Amygdala (tissue), 56 donors: ENCODE measurements around the gene NABP2.
"Not testable (repeated sequence)": the region's sequence is repeated elsewhere in the genome, so short reads cannot be mapped to it uniquely, and the experiment has no call there.

ENCODE experiments used
- DNase-seq, 56 donors: peaks; one replicate each; lab custom pipeline; 2025; lab: John Stamatoyannopoulos, UW

The NABP2 gene

DNA sequence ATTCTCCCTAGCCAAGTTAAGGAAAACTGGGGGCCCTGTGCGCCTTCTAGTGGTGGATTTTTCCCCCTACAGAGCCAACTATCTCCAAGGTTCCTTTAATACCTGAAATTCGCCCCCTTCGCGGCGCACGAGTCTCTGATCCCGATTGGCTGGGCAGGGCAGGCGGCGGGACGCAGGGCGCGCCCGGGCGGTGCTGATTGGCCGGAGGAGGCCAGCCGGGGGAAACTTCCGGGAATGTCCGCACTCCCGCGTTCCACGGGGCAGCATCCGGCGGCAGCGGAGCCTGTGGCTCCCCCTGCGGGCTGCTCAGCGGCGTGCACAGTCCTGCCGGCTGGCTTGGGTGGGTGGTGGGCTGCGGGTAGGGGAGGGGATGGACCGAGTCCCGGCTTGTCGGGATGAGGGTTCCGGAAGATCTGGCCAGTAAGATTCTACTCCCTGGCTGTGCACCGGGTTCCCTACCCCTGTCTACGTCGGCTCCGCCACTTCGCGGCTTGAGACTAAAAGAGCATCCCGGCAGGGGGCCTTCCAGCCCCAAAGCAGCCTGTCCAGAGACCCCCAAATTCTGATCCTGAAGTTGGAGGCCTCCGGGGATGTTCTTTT is at the start of gene NABP2:
Gene NABP2 (plus strand): TSS at position 241 of the 600 bp plus-strand sequence. CDS start 515 bp downstream, outside the sequence.
- peak; percentile 78 to 98 (median 95) for DNase-seq

DNA sequence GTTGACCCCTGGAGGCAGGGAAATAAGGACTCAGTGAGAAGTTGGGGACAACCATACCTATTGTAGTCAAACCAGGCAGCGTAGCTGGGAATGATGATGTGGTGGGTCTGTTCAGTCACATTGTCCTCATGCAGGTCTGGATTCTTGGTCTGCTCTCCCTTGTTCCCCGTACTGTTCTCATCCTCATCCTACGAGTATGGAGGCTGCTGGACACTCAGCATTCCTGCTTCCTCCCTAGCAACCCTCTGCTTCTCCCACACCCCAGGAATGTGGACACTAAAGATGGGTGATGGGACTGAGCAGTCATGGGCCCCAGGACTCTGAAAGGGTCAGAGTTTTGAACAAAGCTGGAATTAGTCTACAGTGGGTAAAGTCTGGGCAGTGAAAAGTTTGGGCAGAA is 45.8 kb upstream of the NABP2 start:
- DNase-seq, result no peak

DNA sequence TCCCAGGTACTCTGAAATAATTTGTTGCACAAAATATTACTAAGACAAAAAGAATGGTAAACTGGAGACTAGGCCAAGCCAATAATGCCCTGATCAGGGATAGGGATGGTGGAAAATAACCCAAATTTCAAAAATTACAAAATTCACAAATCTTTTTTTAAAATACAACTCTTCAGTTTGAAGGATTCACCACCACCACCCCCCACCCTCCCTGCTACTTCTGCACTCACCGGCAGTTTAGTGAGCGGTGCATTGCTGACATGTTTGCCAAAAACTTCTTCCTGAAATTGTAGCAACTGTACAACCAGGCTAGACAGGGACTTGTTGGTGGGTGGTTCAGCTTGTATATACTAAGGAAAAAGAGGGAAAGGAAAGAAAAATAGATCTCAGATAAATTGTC is 37.2 kb upstream of the NABP2 start:
- DNase-seq, result no peak

DNA sequence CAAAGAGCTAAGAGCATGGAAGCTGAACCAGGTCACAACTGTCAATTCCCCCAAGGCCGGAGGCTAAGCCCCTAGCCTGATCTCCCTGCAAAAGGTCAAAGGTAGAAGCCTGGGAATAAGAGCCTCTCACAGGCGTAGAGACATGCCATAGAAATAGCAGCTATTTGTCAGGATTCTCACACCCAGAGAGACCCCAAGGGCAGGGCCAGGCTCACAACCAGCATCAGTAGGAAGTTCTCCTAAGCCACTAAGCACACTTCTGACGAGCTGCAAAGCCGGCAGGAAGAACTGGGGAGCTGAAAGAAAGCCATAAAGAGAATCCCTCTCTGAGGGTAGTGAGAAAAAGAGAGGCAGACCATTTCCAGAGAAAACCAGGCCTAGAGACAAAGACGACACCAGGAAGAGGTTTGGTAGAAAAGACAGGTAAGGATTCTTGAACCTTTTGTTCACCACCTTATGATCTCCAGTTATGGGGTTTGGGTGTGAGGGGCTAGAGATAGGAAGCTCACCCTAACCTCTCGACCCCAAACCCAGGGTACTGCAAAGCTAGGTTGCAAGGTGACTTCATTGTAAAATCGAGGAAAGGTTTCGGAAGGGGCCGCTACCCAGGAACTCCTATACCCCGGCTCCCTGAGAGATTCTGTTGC is 35.9 kb upstream of the NABP2 start:
- peak in 2 of 56 donors; percentile 8 to 30 for DNase-seq

DNA sequence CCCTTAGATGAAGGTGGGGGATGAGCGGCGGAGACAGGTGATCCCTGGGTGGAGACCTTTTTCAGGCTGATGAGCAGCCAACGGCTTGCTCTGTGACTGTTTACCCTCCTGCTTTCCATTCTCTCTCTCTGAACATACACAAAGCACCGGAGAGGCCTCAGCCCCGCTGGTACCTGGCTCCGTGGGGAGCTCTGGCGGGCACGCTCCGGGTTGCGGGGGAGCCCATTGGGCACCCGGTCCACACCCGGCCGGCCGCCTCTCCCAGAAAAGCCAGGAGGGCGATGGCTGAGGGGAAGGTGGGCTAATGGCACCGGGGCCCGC is 35.4 kb upstream of the NABP2 start:
- peak in 6 of 56 donors; percentile 4 to 57 (median 32) for DNase-seq

DNA sequence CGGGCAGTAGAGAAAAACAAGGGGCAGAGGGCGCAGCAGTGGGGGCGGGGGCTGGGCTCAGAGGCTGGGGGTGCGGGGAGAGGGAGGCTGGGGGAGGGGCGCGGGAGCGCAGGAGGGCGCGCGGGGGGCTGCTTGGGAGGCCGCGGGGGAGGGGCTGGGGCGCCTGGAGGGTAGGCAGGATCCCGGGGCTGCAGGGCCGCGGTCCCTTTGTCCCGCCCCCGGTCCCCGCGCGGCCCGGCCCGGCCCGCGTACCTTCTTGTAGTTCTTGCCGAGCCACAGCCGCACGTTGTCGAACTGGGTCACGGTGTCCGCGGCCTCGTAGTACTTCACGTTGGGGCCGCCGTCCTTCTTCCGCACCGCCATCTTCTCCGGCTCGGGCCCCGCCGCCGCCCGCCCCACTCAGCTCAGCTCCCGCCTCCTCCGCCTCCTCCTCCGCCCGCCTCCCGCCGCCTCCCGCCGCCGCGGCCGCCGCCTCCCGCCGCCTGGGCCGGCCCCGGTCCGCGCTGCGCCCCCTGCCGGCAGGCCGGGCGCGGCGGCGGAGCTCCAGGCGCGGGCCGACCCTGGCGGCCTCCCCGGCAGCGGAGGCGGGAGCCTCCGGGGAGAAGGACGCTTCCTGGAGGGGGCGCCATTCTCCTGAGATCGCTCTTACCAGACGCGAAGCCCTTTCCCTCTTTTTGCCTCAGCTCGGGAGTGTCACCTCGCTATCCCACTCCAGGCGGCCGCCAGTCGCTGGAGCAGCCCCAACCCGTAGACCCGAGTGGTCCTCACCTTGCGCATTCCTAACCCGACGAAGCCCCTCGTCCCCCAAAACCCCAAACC is 34.8 kb upstream of the NABP2 start, which contains the start of gene SMARCC2:
Gene SMARCC2 (minus strand): TSS at position 385 of the 819 bp plus-strand sequence. CDS start 22 bp downstream, at position 363.
- peak in 55 of 56 donors; percentile 15 to 84 (median 67) for DNase-seq

DNA sequence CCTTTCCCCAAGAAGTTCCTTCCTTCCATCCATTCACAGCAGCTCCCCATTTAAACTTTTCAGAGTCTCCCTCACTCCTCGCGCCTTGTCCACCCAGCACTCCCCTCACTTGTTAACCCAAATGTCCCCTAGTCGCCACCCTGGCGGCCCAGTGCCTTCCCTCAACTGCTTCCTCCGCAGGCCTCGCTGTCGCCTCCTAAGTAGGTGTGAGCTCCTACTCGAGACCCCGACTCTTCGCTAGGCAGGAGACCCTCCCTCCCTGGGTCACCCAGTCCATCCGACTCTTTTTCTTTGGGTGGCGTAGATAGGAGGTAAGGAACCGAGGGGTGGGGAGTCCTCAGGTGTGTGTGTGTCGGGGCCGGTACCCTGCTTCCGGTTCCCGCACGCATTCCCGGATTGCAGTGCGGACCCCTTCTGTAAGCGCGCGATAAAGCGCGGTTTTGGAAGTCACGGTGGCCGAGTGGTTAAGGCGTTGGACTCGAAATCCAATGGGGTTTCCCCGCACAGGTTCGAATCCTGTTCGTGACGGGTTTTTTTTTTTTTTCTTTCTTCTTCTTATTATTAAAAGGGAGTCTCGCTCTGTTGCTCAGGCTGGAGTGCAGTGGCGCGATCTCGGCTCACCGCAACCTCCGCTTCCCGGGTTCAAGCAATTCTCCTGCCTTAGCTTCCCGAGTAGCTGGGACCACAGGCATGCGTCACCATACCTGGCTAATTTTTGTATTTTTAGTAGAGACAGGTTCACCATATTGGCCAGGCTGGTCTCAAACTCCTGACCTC is 34.0 kb upstream of the NABP2 start:
- peak in 55 of 56 donors; percentile 14 to 89 (median 64) for DNase-seq

DNA sequence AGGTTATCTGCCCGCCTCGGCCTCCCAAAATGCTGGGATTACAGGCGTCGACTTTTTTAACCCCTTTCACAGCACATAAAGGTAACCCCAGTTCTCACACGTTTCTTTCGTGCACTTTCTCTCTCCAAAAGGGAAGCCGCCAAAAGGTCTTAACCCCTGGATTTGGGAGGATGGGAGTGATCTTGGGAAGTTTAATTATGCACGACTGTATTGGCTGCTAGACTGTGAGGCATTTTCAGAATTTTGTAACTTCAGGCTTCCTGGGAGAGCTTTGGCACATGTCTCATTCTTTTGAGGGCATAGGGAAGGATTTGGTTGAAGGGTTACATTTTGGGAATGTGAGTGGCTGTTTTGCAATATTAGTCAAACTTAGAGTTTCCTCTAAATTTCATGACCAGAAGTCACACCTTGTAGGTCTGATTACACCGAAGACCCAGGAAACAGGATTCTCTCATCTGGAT is 33.4 kb upstream of the NABP2 start:
- peak in 2 of 56 donors; percentile 9 to 35 for DNase-seq

DNA sequence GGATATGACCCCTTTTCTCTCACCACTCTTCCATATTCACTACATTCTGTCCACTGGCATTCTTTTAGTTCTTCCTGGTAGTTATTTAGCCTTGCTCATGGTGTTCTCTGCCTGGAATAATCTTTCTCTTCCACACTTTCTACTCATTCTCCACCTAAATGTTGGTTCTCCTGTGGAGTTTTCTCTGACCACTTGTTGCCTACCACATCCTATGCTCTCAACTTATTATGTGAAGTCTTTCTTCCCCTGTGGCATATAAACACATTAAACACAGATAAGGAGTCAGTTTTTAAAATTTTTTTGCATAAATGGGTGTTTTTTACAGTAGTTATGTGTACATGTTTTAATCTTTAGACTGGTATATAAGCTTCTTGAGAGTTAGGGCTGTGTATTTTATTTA is 31.6 kb upstream of the NABP2 start:
- no peak for DNase-seq

DNA sequence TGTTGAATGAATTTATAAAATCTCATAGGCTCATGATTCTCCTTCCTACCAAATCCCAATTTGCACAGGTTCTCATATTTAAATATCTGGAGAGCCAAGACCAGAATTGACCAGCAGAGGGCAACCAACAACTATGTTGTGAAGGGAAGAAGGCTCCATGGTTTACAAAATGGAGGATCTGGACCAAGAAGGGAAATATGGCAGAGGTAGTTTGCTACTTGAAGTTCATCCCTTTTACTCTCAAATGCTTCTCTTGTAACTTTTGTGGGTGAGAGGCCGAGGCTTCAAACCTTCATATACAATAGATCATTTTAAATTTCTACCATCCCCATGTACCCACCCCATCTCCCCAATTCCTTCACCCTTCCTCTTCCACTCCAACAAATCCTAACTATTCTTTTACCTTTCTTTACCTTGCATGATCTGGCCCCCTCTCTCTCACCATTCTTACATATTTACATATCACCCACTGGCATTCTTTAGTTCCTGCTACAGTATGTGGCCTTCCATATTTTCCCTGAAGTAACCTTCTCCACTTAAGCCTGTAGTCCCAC is 31.0 kb upstream of the NABP2 start:
- DNase-seq, result peak in 40 of 56 donors; percentile 1 to 80 (median 20)

DNA sequence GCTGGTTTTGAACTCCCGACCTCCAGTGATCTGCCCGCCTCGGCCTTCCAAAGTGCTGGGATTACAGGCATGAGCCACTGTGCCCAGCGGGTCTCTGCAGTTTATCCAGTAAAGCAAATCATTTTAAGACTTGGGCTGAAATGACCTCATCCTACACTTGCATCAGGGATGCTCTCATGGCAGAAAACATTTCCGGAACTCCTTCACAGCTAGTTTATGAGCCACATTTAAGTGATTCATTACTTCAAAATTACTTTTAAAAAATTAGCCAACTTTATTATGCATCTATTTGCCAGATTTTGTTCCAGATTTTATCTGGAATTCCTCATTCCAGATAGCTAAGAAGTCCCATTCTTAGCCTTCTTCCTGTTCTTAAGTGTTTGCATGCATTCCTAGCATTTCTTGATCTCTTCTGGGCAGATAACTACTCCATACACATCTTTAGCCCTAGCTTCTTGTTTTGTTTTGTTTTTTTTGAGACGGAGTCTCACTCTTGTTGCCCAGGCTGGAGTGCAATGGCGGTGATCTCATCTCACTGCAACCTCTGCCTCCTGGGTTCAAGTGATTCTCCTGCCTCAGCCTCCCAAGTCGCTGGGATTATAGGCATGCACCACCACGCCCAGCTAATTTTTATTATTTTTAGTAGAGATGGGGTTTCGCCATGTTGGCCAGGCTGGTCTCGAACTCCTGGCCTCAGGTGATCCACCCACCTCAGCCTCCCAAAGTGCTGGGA is 27.2 kb upstream of the NABP2 start:
- DNase-seq, result not testable (repeated sequence)

DNA sequence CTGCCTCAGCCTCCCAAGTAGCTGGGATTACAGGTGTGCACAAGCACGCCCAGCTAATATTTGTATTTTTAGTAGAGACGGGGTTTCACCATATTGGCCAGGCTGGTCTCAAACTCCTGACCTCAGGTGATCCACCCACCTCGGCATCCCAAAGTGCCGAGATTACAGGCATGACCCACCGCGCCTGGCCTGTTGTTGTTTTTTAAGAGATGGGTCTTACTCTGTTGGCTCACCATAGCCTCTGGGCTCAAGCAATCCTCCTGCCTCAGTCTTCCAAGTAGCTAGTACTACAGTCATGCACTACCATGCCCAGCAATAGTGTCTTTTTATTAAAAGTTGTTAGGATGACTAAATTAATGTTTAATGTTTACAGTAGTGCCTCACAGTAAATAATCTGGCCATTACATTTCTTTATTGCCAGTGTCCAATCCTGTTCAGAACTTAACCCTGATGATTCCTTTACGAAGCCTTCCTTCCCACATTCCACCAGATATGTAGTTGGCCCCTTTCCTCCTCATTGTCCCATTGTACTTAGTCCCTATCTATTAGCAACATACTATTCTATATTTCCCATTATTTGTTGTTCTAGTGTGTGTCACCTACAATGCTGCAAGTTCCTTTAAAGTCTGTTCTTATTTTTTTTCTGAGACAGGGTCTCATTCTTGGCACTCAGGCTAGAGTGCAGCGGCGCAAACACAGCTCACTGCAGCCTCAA is 26.1 kb upstream of the NABP2 start:
- DNase-seq, result no peak

DNA sequence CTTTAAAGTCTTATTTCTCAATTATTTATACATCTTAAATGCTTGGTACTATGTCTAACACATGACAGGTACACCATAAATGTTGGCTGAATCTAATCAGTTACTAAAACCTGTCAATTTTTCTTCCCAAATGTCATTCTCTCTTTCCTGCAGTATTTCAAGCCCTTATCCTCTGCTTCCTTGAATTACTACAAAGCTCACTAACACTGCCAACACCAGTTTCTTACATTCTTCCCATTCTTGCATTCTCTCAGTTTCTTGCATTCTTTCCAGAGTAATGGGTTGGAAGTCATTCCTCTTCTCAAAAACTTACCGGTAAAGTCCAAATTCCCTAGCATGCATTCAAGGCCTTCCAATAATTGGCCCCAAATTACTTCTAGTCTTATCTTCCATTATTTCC is 25.3 kb upstream of the NABP2 start:
- DNase-seq, result no peak

DNA sequence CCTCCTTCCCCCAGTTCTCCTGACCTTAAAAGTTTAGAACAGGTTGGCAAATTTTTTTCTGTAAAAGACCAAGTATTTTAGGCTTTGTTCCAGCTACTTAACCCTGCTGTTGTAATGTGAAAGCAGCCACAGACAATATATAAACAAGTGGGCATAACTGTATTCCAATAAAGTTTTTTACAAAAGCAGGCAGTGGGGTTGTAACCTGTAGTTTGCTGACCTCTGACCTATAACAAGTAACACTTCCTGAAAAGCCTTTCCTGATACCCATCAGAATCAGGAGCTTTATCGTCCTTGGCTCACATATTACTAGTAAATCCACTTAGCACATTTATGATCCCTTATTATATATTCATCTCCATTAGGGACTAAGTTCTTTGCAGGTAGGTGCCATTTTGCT is 21.8 kb upstream of the NABP2 start:
- DNase-seq, result no peak

DNA sequence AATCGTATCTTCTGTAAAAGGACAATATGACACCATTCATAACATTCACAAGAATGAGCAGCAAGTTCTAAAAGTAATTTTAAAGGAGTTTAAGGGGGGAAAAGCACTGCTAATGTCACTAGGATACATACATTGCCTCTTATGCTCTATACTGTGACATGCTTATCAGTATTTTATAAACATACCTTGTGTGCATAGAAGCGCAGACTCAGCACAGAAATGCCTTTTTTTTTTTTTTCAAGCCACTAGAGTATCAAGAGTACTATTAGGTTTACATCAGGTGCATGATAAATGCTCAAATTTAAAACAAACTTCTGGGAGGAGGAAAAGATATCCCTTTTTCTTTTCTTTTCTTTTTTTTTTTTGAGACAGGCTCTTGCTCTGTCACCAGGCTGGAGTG is 21.3 kb upstream of the NABP2 start:
- DNase-seq, result no peak

DNA sequence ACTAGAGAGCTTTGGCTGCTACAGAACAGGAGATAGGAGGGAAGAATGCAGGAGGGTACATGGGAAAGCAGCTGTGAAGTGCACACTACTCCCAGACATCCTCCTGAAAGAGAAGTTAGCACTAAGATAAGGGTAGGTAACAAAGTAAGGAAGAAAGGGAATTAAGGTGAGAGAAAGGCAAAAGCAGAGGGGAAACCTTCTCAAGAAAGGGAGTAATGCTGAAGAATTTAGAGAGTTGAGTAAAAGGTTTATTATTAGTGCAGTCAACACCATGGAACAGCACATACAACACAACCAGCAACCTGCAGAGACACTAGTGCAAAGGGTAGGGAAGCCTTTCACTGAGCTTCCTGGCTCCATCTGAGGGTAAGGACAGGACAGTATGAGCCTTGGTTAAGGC is 19.9 kb upstream of the NABP2 start:
- DNase-seq, result no peak

DNA sequence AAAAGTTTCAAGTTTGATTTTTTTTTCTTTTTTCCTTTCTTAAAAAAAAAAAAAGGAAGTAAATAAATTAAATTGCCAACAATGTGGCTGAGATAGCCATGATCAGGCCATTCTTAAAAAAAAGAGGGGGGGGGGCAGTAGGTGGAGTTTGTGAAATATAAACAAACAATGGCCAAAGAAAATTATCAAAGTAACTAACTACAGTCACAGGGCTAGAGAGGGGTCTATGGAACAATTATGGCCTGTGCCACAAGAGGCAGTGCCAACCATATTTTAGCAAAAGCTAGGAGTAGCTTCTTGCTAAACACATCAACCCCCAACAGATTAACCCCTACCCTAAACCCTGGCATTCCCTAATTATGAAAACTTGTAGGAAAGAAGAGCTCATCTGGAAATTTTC is 18.7 kb upstream of the NABP2 start:
- no peak for DNase-seq

DNA sequence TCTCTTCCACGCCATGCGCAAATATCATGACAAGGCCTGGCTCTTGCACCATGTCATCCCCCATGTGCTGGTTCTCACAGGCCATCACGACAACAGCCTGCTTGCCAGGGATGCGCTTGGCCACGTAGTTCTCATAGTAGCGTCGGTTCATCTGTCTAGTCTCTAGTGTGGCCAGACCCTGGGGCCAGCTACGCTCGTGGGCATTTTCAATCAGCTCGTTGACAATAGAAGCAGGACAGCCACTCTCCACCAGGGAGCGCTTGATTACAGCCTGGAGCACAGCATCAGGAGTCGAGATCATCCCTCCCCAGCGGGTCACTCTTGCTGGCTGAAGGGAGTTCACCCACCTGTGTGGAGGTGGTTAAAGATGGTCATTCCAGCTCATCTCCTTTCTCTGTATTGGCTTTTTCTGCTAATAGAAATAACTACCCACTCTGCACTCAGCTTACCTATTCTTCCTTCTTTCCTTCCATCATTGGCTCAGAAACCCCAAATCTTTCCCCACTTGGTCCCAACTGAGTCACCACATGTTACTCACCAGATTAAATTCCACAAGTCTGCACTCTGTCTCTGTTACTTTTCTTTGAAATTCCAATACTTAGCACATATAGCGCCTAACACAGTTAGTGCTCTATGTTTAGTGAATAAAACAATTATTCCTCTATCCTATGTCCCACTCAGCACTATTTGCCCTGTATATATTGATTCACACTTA is 17.5 kb upstream of the NABP2 start:
- DNase-seq, result peak in 18 of 56 donors; percentile 1 to 54 (median 11)
